ENCODE data around the gene FLYWCH2. TPM values are rescaled to one million over a fixed set of nuclear protein-coding genes. Genes with fewer than 3 reads are reported as not detected.
A peak's percentile ranks its signal among the peaks of the same experiment; 100 is the strongest.

Gene FLYWCH2
- total and polyA plus RNA-seq, 9 of the 15 experiments (the other 6 are each of a cell fraction or from before 2014, with no cell fraction given) = 0.70 to 55.5 (median 7.6) TPM

GRCh38 chr16:2874912-2875362, 8.1 kb upstream of the FLYWCH2 start (continued):
- TF ChIP-seq AFF4 (CRISPR knock-in tag; IDR thresholded peaks at IDR 0.05) (0 out of 2 replicates have a peak, but pooled peaks have one; percentile 24), TFAP4 (CRISPR knock-in tag; IDR thresholded peaks at IDR 0.05; ENCODE audit: borderline replicate concordance) (peak; percentile 66; the same call in 1 of the 2 replicates), RAD21 (CRISPR knock-in tag; conservative IDR thresholded peaks at IDR 0.05 in 1 of 2, IDR thresholded peaks at IDR 0.05 in 1 of 2) (peak; percentile 78 to 91), ZBTB1 (CRISPR knock-in tag; IDR thresholded peaks at IDR 0.05; ENCODE audit: borderline replicate concordance, low read depth) (peak; percentile 70; the same call in 1 of the 2 replicates), FOXJ2 (tag; IDR thresholded peaks at IDR 0.05) (no peak), CBX3 (IDR thresholded peaks at IDR 0.05; ENCODE audit: borderline replicate concordance in 1 of 2, low read length in 2 of 2) (0 out of 3 replicates have a peak, but pooled peaks of 1 of the 2 experiments have one; percentile 59), CTBP1 (IDR thresholded peaks at IDR 0.05; ENCODE audit: borderline replicate concordance) (peak; percentile 80), ZNF384 (IDR thresholded peaks at IDR 0.05; ENCODE audit: low read depth, low read length) (peak; percentile 50; the same call in 1 of the 2 replicates), SRSF1 (IDR thresholded peaks at IDR 0.05; ENCODE audit: low read depth, low read length) (no peak), SMC3 (conservative IDR thresholded peaks at IDR 0.05; ENCODE audit: insufficient read depth, low read depth, low read length) (peak; percentile 85), ZNF589 (CRISPR knock-in tag; IDR thresholded peaks at IDR 0.05; ENCODE audit: low read depth) (no peak), LCOR (CRISPR knock-in tag; IDR thresholded peaks at IDR 0.05) (peak; percentile 62; the same call in 1 of the 2 replicates), KAT2B (IDR thresholded peaks at IDR 0.05; ENCODE audit: low read depth, low read length) (no peak), SP1 (CRISPR knock-in tag; IDR thresholded peaks at IDR 0.05) (peak; percentile 70; the same call in 1 of the 2 replicates), FIP1L1 (IDR thresholded peaks at IDR 0.05; ENCODE audit: low read depth, low read length, poor library complexity, severe bottlenecking) (peak; percentile 40), ETV5 (CRISPR knock-in tag; IDR thresholded peaks at IDR 0.05; ENCODE audit: low read depth) (peak; percentile 39; the same call in 1 of the 2 replicates), NBN (IDR thresholded peaks at IDR 0.05; ENCODE audit: low read depth) (0 out of 2 replicates have a peak, but pooled peaks have one; percentile 23), ZBTB17 (CRISPR knock-in tag; IDR thresholded peaks at IDR 0.05) (no peak), MAZ (CRISPR knock-in tag; conservative IDR thresholded peaks at IDR 0.05 in 1 of 2, IDR thresholded peaks at IDR 0.05 in 1 of 2) (peak in 1 of 2 experiments; percentile 58; a peak in 1 of 4 replicates), FOXA3 (CRISPR knock-in tag; conservative IDR thresholded peaks at IDR 0.05 in 1 of 2, IDR thresholded peaks at IDR 0.05 in 1 of 2) (no peak), SMARCE1 (IDR thresholded peaks at IDR 0.05) (no peak), BHLHE40 (IDR thresholded peaks at IDR 0.05; ENCODE audit: low read length) (peak; percentile 58; the same call in 1 of the 2 replicates), SETDB1 (IDR thresholded peaks at IDR 0.05; ENCODE audit: low read length) (no peak), CXXC5 (CRISPR knock-in tag; IDR thresholded peaks at IDR 0.05) (peak; percentile 40), L3MBTL2 (IDR thresholded peaks at IDR 0.05) (0 out of 2 replicates have a peak, but pooled peaks have one; percentile 27)
